Measurements from ENCODE around the gene ITPKC. TPM values are rescaled to one million over a fixed set of nuclear protein-coding genes. Genes with fewer than 3 reads are reported as not detected.
A peak's percentile ranks its signal among the peaks of the same experiment; 100 is the strongest.

Gene ITPKC
- total and polyA plus RNA-seq, 8 donors: 6.9 to 20.4 (median 11.4) TPM

- no peak for ATAC-seq
- intact Hi-C loops (cut with DNase I): no loop called here
- no peaks in the 10 kb centered on the region for H3K9me3 ChIP-seq
- no peak for DNase-seq
- no peak overlapping the region for H3K27ac ChIP-seq
- peak overlapping the region in 1 of 4 donors; percentile 28 for H3K4me3 ChIP-seq
- H3K4me1 ChIP-seq: peaks cover 0 to 34% (median 7%) of the 10 kb centered on the region in 3 donors
- H3K36me3 ChIP-seq: peaks cover 4 to 36% (median 11%) of the 10 kb centered on the region in 3 donors
- no peaks in the 10 kb centered on the region for H3K27me3 ChIP-seq
- WGBS, 2 donors: 88 to 90% methylated on average over 3 of the region's 3 CpGs
- FAIRE-seq: no peak
- TF ChIP-seq, protein P1, sequence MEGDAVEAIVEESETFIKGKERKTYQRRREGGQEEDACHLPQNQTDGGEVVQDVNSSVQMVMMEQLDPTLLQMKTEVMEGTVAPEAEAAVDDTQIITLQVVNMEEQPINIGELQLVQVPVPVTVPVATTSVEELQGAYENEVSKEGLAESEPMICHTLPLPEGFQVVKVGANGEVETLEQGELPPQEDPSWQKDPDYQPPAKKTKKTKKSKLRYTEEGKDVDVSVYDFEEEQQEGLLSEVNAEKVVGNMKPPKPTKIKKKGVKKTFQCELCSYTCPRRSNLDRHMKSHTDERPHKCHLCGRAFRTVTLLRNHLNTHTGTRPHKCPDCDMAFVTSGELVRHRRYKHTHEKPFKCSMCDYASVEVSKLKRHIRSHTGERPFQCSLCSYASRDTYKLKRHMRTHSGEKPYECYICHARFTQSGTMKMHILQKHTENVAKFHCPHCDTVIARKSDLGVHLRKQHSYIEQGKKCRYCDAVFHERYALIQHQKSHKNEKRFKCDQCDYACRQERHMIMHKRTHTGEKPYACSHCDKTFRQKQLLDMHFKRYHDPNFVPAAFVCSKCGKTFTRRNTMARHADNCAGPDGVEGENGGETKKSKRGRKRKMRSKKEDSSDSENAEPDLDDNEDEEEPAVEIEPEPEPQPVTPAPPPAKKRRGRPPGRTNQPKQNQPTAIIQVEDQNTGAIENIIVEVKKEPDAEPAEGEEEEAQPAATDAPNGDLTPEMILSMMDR (IDR thresholded peaks at IDR 0.05): no peak
Observed at GRCh38 chr19:40755248-40755624, 38.3 kb downstream of the ITPKC start.

- Histone ChIP-seq H3K4me3 (no peak overlapping the region), H3K4me1 (peaks cover 0 to 34% (median 7%) of the 10 kb centered on the region in 3 donors), H3K36me3 (peaks cover 4 to 42% (median 17%) of the 10 kb centered on the region in 3 donors), H3K27me3 (no peaks in the 10 kb centered on the region), H3K9me3 (no peaks in the 10 kb centered on the region), H3K27ac (no peak overlapping the region)
- WGBS, 2 donors: 98 to 99% methylated on average over 8 of the region's 8 CpGs
- TF ChIP-seq, protein P1 (IDR thresholded peaks at IDR 0.05): no peak
- FAIRE-seq: no peak
- no peak for DNase-seq
- no peak for ATAC-seq
- intact Hi-C loops (cut with DNase I): no loop called here
Observed at GRCh38 chr19:40755791-40756190, 38.9 kb downstream of the ITPKC start.

GRCh38 chr19:40756502-40757110 lies 39.7 kb downstream of the ITPKC start:
- ATAC-seq (no peak), DNase-seq (no peak), FAIRE-seq (no peak)
- Histone ChIP-seq H3K9me3 (no peaks in the 10 kb centered on the region), H3K27ac (no peak overlapping the region), H3K36me3 (peaks cover 4 to 47% (median 18%) of the 10 kb centered on the region in 3 donors), H3K4me1 (peaks cover 0 to 34% (median 7%) of the 10 kb centered on the region in 3 donors), H3K4me3 (no peak overlapping the region), H3K27me3 (no peaks in the 10 kb centered on the region)
- TF ChIP-seq, protein P1 (IDR thresholded peaks at IDR 0.05): no peak
- 77 to 88% methylated on average over 10 to 11 of the region's 11 CpGs for WGBS, 2 donors
- intact Hi-C loops (cut with DNase I): no loop called here

GRCh38 chr19:40758491-40758890 lies 41.6 kb downstream of the ITPKC start:
- Histone ChIP-seq H3K27me3 (no peaks in the 10 kb centered on the region), H3K4me1 (peaks cover 0 to 25% (median 7%) of the 10 kb centered on the region in 3 donors), H3K36me3 (peaks cover 15 to 66% (median 36%) of the 10 kb centered on the region in 3 donors), H3K9me3 (no peaks in the 10 kb centered on the region), H3K4me3 (no peak overlapping the region), H3K27ac (no peak overlapping the region)
- ATAC-seq (no peak), FAIRE-seq (no peak), DNase-seq (no peak)
- TF ChIP-seq, protein P1 (IDR thresholded peaks at IDR 0.05): no peak
- intact Hi-C loops (cut with DNase I): no loop called here
- 96 to 97% methylated on average over 3 of the region's 3 CpGs for whole genome bisulfite sequencing, 2 donors

DNA sequence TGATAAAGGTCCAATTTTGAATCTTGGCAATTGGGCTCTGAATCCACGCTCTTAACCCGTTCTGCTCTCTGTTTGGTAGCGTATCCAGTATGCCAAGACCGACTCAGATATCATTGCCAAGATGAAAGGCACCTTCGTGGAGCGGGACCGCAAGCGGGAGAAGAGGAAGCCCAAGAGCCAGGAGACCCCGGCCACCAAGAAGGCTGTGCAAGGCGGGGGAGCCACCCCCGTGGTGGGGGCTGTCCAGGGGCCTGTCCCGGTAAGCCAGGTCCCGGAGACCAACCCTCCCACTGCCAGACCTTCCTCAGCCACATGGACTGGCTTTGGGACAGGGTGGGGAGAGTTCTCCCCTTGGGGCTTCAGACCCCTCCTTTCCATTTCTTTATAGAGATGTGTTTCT lies 42.4 kb downstream of the ITPKC start:
- FAIRE-seq (no peak), DNase-seq (peak in 1 of 6 donors; percentile 61), ATAC-seq (no peak)
- intact Hi-C loops (cut with DNase I): no loop called here
- 92 to 95% methylated on average over 13 of the region's 13 CpGs for WGBS, 2 donors
- H3K36me3 ChIP-seq: peaks cover 16 to 75% (median 44%) of the 10 kb centered on the region in 3 donors
- H3K27ac ChIP-seq: no peak overlapping the region
- H3K27me3 ChIP-seq: no peaks in the 10 kb centered on the region
- no peaks in the 10 kb centered on the region for H3K9me3 ChIP-seq
- TF ChIP-seq, protein P1 (IDR thresholded peaks at IDR 0.05): no peak
- peaks cover 0 to 16% (median 7%) of the 10 kb centered on the region in 3 donors for H3K4me1 ChIP-seq
- H3K4me3 ChIP-seq: no peak overlapping the region
